NCI-H748 (cell line): ENCODE results near the gene SHROOM2.
"Not testable (repeated sequence)": the region's sequence is repeated elsewhere in the genome, so short reads cannot be mapped to it uniquely, and the experiment has no call there.

Experiments used
- DNase-seq: peaks from one replicate; lab custom pipeline; 2025; ENCODE audit not compliant: unreplicated experiment; lab: John Stamatoyannopoulos, UW

The SHROOM2 gene

DNA sequence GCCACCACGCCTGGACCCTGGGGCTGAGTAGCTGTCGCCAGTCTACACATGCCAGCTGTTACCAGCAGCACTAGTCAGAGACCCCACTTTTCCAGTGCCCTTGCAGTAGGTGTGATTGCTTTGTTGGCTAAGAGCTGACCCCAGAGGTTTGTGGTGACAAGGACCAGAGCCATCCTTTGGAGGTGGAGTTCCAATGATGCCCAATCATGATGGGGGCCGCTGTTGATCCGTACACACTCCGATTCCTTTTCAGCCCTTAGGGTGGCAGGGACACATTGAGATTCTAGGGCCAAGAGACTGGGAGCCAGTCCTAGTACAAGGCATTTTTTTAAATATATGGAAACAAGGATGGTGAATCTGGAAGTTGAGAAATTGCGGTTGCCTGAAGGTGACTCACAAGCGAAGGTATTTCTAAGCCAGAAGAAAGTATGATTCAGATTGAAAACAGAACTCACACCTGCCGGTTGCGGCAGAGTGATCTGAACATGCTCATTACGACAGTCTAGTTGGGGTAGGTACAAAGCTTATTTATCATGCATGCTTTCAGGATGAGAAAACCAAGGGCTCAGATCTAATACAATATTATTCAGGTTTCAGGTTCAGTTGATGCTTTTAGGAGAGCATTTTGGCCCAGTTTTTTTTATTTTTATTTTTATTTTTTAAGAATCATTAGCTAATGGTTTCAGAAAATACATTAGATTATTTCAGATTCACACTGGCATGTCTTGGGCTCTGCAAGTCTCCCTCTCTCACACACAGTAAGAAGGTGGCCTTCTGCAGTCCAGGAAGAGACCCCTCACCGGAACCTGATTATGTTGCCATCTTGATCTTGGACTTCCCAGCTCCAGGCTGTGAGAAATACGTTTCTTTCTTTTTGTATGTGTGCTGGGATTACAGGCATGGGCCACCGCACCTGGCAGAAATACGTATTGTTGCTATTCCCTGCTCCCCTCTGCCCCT is 43.4 kb downstream of the SHROOM2 start:
- no peak for DNase-seq

DNA sequence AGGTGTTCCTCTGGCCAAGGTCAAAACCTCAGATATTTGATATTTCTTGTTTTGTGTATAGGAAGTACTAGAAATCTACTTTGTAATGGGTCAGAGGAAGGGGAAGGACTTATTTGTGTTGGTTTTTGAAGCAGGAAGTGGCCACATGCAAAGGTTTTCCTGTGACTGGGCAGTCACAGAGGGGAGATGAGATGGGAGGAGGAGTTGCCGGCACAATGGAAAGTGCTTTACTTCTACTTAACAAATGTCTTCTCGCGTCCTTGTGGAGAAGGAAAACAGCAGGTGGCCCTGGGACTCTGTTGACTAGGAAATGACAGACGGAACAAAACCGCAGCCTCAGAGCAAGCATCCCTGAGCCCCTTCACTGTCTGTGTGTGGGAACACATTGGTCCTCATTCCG is 46.6 kb downstream of the SHROOM2 start:
- DNase-seq = no peak

DNA sequence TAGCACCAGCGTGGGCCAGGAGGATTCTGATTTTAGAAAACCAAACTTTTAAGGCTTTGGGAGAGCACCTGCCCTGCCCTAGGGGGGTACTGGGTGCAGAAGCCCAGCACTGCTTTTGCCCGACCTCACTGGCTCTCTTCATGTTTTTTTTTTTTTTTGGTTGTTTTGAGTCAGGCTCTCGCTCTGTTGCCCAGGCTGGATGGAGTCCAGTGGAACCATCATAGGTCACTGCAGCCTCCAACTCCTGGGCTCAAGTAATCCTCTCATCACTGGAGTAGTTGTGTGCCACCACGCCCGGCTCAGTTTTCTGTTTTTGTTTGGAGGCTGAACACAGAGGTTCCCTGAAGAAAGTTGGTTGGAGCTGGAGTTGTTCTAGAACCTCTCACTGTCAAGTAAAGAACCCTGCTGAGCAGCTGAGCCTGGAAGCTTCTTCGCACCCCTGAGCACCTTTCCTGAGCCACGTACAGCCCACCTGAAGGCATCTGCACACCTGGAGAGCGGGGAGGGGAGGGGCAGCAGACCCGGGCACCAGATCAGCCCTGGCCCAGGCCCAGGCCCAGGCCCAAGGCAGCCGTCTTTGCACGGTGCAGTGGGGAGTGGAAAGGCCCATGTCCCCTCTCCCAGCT is 49.5 kb downstream of the SHROOM2 start:
- DNase-seq = no peak

DNA sequence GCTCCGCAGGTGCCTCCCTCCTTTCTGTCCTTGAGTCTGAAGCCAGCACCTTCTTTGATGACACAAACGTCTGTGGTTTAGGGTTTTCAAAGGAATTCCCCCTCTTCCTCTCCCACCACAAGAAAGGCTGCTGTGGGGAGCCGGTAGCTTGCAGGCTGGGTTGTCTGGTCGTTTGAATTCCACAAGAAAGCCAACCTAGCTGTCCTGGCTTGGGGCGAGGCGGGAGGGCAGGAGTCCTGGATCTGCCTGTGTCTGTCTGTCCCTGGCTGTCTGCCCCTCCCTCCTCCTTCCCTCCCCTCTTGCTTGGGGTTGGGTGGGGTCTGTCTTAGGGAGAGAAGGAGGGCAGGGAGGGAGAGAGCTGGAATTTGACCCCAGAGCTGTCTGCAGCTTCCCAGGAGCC is 56.3 kb downstream of the SHROOM2 start:
- no peak for DNase-seq

DNA sequence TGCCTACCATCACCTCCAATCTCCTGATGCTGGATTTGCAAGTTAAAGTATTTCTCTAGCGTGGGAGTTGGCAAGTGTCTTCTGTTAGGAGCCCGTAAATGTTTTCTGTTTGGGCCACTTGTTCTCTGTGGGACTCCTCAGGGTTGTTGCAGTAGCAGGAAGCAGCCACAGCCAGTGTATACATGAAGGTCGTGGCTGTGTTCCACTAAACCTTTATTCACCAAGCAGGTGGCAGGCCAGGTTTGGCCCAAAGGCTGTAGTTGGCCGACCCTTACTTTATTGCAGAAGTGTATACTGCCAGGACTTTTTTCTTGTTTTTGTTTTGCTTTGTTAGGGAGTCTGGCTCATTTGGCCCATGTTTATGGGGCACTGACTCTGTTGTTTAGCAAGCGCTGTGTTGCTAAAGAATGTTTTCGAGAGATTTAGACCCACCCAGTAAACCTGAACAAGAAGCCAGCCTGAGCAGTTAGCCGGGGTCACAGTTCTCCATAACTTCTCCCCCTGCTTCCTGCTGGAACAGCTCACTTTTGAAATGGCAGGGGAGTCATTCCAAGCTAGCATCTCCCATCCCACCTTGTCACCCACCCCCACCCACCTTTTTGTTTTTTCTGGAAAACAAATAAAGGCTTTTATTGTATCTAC is 58.8 kb downstream of the SHROOM2 start:
- DNase-seq = no peak

DNA sequence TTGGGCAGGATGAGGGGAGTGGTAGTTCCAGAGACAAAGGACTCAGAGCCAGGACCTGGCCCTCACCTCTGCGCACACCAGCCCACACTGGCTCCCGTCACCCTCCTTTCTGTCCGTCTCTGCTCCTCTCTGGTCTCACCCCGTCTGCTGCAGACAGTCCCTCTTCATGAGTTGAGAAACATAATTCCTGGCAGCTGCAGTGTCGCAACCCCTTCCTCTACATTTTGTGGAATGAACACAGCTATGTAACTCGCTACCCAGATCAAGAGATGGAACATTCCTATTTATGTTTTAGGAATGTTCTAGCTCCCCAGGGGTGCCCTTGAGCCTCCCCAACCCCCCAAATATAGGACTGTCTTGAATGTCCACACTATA is 59.3 kb downstream of the SHROOM2 start:
- peak; percentile 21 for DNase-seq

DNA sequence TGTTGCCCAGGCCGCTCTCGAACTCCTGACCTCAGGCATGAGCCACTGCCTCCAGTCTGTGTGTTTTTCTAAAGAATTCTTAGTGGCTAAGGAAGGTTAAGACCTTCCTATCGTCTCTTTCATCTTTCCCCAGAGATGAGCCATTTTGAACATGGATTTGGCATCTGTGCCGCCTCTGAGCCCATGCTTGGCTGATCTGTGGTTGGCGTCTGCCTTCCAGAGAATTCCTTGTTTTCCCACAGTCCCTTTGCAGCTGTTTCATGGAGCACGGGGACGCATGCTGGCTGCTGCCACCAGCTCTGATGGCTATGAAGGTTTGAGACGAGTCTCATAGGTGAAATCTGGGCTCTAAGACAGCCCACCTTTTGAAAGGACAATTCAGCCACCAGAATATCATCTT is 60.4 kb downstream of the SHROOM2 start:
- DNase-seq = no peak

DNA sequence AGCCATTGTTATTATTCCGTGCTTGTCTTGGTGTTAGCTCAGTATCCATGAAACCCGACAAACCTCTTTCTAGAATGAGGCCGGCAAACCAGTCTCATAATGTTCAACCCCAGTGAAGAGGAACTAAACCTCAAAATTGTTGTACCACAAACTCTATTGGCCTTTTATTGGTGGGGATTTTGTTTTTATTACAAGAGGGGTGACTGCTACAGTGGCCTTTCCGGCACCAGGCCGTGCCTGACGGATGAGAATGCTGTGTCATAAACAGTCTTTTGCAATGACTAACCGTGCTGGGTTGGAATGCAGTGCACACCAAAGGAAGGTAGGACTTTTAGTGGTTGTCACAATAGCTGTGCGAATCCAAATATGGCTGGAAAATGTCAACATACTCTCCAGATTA is 60.8 kb downstream of the SHROOM2 start:
- no peak for DNase-seq

DNA sequence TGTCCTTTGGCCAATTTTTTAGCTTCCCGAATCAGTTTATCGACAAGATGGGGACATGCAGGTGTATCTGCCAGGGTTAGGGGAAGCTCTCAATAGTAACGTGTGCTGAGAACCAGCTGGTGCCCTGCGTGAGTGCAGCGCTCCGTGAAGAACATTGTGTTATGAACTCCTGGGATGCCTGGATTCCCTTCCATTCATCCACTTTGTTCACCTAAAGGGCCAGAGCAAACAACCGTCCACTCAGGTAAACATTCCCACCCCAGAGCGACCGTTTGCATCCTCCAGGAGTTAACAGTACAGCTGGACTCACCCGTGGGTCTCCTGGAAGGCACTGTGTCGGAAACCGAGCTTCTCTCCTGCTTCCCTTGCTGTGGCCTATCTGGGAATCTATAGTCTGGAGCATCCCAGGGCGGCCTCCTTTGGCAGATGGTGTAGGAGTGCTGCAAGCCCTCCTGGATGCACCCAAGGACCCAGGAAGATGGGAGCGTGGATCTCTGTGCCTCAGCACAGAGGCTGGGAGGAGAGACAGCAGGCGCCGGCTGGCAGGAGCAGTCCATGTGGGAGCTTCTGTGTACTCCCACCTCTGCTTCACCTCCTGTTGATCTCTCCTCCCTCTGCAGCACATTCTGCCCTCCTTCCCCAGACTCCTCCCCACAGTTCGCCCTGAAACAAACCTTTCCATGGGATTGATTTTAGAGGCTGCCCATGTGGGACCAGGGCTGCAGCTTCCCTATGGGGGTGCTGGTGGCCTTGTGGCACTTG is 62.7 kb downstream of the SHROOM2 start:
- peak; percentile 75 for DNase-seq

DNA sequence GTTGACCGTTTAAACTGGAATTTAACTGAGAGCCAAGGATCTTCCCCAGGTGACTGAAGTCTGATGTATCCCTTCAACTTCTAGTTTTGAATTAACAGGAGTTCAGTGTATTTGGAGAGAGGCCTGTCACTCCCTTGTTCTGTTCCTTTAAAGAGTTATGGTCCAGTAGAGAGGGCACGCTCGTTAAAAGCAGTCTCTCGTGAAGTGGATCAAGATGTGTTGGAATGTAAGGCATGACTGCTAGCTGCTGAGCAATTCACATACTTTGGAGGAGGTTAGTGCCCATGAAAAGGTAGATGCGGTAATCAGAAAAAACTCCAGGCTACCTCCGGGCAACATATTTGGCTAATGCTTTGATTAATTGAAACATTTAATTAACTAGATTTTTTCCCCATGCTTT is 65.7 kb downstream of the SHROOM2 start:
- DNase-seq = no peak

DNA sequence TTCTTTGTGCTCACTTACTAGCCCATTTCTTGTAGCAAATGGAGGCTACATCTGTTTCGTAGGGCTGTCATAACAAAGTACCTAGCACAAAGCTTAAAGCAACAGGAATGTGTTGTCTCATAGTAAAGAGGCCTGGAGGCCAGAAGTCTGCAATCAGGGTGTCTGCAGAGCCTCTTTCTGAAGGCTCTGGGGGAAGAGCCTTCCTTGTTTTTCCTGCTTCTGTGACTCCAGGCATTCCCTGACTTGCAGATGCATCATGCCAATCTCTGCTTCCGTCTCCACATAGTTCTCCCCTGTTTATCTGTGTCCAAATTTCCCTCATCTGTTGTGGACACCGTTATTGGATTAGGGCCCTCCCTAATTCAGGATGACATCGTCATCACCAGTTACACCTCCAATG is 67.1 kb downstream of the SHROOM2 start:
- no peak for DNase-seq

DNA sequence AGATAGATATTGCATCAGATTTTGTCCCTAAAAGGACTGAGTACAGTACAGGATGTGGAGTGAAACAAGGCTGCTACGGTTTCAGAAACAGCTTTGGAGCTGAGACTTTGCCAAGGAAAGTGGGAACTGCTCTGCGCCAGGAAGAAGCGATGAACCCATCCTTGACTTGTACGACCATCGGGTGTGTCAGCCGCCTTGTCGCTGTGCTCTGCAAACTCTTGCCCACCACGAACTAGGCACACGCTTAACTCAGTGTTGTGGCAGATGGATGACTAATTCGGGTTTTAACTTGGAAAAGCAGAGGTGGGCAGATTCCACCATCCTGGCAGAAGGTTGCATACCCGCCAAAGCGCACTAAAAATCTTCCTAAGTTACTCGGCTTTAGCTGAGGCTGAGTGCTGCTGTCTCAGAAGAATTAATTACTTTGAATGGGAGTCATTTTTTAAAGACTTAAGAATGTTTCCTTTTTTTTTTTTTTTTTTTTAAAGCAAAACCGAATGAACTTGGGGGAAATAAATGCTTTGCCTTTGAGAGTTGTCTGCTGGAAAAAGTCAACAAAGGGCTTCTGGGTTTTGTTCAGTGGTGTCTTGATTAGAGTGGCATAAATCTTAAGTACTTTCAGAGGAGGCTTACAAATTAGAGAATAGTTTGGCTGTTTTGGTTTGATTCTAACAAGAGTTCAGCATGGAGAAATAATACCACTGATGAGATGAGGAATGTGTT is 69.5 kb downstream of the SHROOM2 start:
- no peak for DNase-seq

DNA sequence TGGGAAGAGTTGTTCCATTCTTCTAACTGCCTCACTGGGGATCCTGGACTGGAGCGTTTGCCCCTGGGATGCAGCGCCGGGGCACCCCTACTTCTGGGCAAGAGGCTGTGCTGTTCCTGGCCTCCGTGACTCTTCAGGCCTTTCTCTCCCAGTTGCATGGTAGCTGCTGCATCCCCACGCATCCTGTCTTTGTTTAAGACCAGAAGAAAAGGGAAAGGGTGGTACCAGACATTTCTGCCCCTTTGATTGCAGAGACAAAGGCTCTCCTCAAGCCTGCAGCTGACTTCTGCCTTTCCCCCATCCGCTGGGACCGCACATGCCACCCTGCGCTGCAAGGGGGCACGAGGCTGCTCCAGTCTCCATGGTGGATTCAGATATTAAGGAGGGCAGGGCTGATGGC is 70.4 kb downstream of the SHROOM2 start:
- DNase-seq = no peak

DNA sequence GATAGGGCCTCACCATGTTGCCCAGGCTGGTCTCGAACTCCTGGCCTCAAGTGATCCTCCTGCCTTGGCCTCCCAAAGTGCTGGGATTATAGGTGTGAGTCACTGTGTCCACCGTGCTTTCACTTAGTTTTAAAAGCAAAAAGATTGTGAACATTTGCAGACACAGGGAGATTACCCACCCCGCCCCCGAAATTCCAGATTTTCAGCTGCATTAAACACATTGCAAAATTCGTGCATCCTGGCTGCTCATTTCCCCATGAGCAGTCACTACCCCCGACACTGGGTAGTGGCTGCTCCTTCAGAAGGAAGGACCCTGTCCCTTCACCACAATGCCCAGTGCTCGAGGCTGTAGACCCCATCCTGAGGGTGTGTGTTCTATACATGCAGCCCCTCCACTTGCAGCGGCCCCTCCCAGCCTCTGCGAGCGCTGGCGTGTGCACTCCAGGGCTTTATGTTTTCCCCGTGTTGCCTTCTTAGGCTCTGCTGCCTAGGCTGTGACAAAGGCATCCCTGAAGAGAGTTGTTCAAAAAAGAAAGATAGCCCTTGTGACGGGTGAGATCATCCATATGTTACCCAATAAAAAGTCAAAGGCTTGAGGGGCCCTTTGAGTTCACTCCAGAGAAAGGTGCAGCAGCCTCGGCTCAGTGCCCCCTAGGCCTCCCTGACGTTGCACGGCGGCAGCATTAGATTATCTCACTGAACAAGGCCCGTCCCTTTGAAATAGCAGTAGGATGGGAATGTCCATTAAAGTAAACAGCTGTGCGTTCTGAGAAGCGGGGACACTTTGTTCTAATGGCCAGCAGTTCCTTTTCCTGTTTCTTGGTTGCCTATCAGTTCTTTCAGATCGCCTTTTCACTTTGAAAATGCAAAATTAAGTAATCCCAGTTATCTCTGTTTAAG is 71.6 kb downstream of the SHROOM2 start:
- no peak for DNase-seq

DNA sequence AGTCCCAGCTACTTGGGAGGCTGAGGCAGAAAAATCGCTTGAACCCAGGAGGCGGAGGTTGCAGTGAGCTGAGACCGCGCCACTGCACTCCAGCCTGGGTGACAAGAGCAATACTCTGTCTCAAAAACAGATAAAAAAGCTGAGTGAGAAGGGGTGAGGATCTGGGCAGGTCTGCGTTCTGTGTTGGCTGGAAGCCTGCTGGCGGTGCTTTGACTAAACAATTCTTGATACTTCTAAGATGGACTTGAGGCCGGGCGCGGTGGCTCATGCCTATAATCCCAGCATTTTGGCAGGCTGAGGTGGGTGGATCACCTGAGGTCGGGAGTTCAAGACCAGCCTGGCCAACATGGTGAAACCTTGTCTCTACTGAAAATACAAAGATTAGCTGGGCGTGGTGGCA is 72.5 kb downstream of the SHROOM2 start:
- DNase-seq = not testable (repeated sequence)

DNA sequence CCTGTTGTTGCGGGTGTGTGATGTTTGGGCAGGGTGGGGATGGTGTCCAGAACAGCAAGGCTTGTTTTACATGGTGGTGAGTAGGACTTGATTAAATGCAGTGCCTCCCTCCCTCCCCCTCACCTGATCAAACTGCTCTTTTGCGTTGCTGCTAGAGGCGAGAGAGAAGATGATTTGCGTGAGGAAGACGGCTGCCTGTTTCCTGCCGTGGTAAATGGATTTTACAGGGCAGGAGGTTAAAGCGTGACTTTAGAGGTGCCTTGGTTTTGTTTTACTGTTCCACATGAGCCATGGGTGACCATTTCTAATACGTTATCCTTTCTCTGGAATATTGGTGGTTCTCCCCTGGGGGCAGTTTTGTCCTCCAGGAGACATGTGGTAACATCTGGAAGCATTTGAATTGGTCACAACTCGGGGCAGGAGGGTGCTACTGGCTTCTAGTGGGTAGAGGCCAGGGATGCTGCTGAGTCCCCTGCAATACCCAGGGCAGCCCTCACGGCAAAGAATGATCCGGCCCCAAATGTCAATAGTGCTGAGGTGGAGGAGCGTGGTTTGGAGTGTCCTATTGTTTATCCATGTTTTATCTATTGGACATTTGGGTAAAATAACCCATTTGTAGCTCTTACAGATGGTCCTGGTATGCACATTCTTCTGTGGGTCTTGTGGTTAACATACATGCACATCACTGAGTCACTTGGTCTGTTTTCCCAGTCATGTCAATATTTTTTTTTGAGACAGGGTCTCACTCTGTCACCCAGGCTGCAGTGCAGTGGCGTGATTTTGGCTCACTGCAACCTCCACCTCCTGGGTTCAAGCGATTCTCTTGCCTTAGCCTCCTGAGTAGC is 73.7 kb downstream of the SHROOM2 start:
- DNase-seq = no peak

DNA sequence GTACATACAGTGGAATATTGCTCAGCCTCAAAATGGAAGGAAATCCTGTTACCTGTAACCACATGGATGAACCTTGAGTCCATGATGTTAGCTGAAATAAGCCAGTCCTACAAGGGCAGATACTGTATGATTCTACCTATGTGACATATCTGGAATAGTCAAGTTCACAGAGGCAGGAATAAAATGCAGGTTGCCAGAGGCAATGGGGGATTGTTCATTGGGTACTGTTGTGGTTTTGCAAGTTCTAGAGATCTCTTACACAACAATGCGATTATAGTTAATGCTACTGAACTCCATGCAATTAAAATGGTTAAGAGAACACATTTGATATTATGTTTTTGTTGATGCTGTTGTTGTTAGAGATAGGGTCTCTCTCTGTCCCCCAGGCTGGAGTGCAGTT is 74.6 kb downstream of the SHROOM2 start:
- DNase-seq = no peak

DNA sequence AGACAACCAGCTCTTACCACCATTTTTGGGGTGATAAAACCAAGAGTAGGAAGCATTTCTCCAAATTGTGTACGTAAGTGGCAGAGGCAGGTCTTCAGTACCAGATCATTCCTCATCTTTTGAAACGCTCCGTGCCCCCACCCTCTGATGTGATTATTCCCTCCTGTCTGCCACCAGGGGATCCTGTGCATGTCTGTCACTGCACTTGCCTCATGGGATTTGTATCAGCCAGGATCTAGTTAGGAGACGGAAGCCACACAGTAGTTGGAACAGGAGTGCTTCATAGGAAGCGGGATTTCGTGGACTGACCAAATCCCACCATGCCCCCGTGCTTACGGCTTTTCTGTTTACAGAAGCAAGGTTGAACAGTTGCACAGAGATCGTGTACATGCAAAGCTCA is 75.5 kb downstream of the SHROOM2 start:
- DNase-seq = no peak

DNA sequence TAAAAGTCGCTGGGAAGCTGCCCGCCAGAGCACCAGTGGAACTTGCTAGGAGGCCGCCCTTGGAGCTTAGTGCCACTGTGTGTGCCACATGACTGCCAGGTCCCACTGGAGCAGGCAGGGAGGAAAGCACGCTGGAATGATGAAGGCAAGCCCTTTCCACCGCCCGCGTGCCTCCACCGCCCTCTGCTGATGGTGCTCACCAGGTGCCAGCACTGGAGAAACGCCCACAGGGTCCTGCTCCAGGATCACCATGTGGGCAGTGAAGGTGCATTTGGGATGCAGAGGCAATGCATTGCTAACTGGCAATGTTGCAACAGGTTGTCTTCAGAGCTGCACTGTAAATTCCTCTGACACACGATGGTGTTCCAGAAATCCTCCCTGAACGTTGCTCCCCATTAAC is 76.3 kb downstream of the SHROOM2 start:
- peak; percentile 11 for DNase-seq
